GM12878 (cell line): ENCODE results near the gene PHYH. TPM values are rescaled to one million over a fixed set of nuclear protein-coding genes. Genes with fewer than 3 reads are reported as not detected.

Experiments used
- ATAC-seq: fragments of 200-7000 bp; cut with Tn5 transposase; 3 replicates; pipeline ENCODE4 v1.9.1; 2020; ENCODE audit warnings: mild to moderate bottlenecking, moderate library complexity
- BruUV-seq: library from RNA; stranded (reverse); fragments of 400-500 nt; replicated peaks from 2 replicates; lab custom pipeline; 2021; lab: Mats Ljungman, UMichigan
- CTCF ChIA-PET: fragments of 300-600 bp; sonication (Branson Sonifier 250); formaldehyde crosslinking; extraction: SDS; loops from one replicate; lab custom pipeline; 2021; ENCODE audit warnings: inconsistent platforms; lab: Yijun Ruan, JAX
- POLR2A ChIA-PET: fragments of 350-600 bp; formaldehyde crosslinking; extraction: SDS; loops from one replicate; lab custom pipeline; 2021; ENCODE audit warnings: inconsistent platforms; lab: Charles Lee
- RAD21 ChIA-PET: fragments of 300-600 bp; sonication (Branson Sonifier 250); formaldehyde crosslinking; loops from one replicate; lab custom pipeline; 2023; ENCODE audit warnings: antibody characterized with exemption; ENCODE audit not compliant: unreplicated experiment; lab: Charles Lee
- SMC1A ChIA-PET: fragments of 300-600 bp; sonication (Branson Sonifier 250); formaldehyde crosslinking; loops from one replicate; lab custom pipeline; 2023; ENCODE audit not compliant: unreplicated experiment, uncharacterized antibody; lab: Charles Lee
- DNase-seq: peaks from one replicate; pipeline ENCODE4 v3.0.0-alpha.2; 2011; ENCODE audit warnings: low read depth, low spot score
- FAIRE-seq: peaks from 3 replicates; lab custom pipeline; 2011; peaks lifted over from hg19 to GRCh38; lab: Jason Lieb, UNC
- H2AFZ ChIP-seq: 2 replicates; pipeline ENCODE4 v1.6.0; 2011; ENCODE audit warnings: low read depth, low read length, control low read depth; ENCODE audit not compliant: control insufficient read depth
- H3K27ac ChIP-seq: 2 replicates; pipeline ENCODE4 v1.5.1; 2011; ENCODE audit warnings: control low read depth; ENCODE audit not compliant: control insufficient read depth, insufficient read depth
- H3K27me3 ChIP-seq, 2 experiments: replicated peaks in 1 of 2; 2 replicates each; pipeline versions ENCODE4 v1.6.0 to v1.6.1; 2011; ENCODE audit warnings: low read length in 1 of 2; ENCODE audit not compliant: control insufficient read depth in 2 of 2, insufficient read depth in 2 of 2
- H3K36me3 ChIP-seq, 2 experiments: 2 replicates each; pipeline ENCODE4 v1.5.1; 2011; ENCODE audit warnings: low read length in 1 of 2; ENCODE audit not compliant: control insufficient read depth in 2 of 2, insufficient read depth in 2 of 2
- H3K4me1 ChIP-seq: 2 replicates; pipeline ENCODE4 v1.6.1; 2011; ENCODE audit warnings: mild to moderate bottlenecking, low read length, moderate library complexity, mixed read lengths; ENCODE audit not compliant: control insufficient read depth, insufficient read depth
- H3K4me2 ChIP-seq: 2 replicates; pipeline ENCODE4 v1.6.0; 2011; ENCODE audit warnings: control low read depth; ENCODE audit not compliant: control insufficient read depth, insufficient read depth
- H3K4me3 ChIP-seq: fragments of 200-600 bp; sonication (generic); 2 replicates; pipeline ENCODE4 v1.5.1; 2016
- H3K79me2 ChIP-seq: 2 replicates; pipeline ENCODE4 v1.6.0; 2011; ENCODE audit warnings: low read length; ENCODE audit not compliant: control insufficient read depth, insufficient read depth
- H3K9ac ChIP-seq: 2 replicates; pipeline ENCODE4 v1.8.0; 2011; ENCODE audit warnings: low read length, control low read depth, mixed read lengths; ENCODE audit not compliant: control insufficient read depth, insufficient read depth
- H3K9me3 ChIP-seq: replicated peaks from 3 replicates; pipeline ENCODE4 v1.5.1; 2011; ENCODE audit warnings: mild to moderate bottlenecking, low read length; ENCODE audit not compliant: control insufficient read depth, insufficient read depth
- H4K20me1 ChIP-seq: 2 replicates; pipeline ENCODE4 v1.6.0; 2011; ENCODE audit not compliant: control insufficient read depth, insufficient read depth
- BMI1 ChIP-seq: fragments of 450-650 bp; IDR thresholded peaks from 2 replicates; pipeline ENCODE4 v1.6.1; 2016; ENCODE audit warnings: mild to moderate bottlenecking, moderate library complexity, borderline replicate concordance
- IRF5 ChIP-seq: fragments of 450-650 bp; IDR thresholded peaks from 2 replicates; pipeline ENCODE4 v1.6.1; 2017; ENCODE audit warnings: borderline replicate concordance
- NBN ChIP-seq: fragments of 450-650 bp; IDR thresholded peaks from 2 replicates; pipeline ENCODE4 v1.6.1; 2016
- SRF ChIP-seq, 2 experiments: IDR thresholded peaks; 2 replicates each; pipeline ENCODE4 v1.6.1; 2011; ENCODE audit warnings: low read depth in 2 of 2, low read length in 2 of 2, mild to moderate bottlenecking in 1 of 2, moderate library complexity in 1 of 2
- ZBED1 ChIP-seq: IDR thresholded peaks from 2 replicates; pipeline ENCODE4 v1.6.1; 2016; ENCODE audit warnings: borderline replicate concordance
- ZBTB40 ChIP-seq: fragments of 450-650 bp; IDR thresholded peaks from 2 replicates; pipeline ENCODE4 v1.6.1; 2016; ENCODE audit warnings: mild to moderate bottlenecking, moderate library complexity, borderline replicate concordance
- ZNF274 ChIP-seq: IDR thresholded peaks from one replicate; pipeline ENCODE4 v1.8.0; 2011; ENCODE audit not compliant: insufficient read length, insufficient read depth
- WGBS: methylation state at CpG from one replicate; pipeline ENCODE4 v1.1.6; 2016; ENCODE audit warnings: low lambda C conversion rate; ENCODE audit not compliant: insufficient replicate concordance, insufficient coverage; ENCODE audit errors: missing lambda C conversion rate; 5-methylcytosine and 5-hydroxymethylcytosine counted together
- in situ Hi-C: fragments of 300-500 bp; cut with MboI; formaldehyde crosslinking; loops from 9 replicates; pipeline ENCODE4 v1.14.3; 2018; ENCODE audit warnings: mixed read lengths
- intact Hi-C: fragments of 100-400 bp; cut with micrococcal nuclease; formaldehyde crosslinking; loops from one replicate; pipeline ENCODE4 v1.14.2; 2022; ENCODE audit not compliant: unreplicated experiment
- polyA plus RNA-seq, 11 experiments: library from polyadenylated mRNA; depleted of rRNA in 4 of 11; unstranded in 6 of 11; stranded (reverse) in 5 of 11; fragments of >200 nt; fragmentation: Nextera tagmentation in 4 of 11; fragmentation: Illumina TruSeq in 1 of 11; extraction: Ambion mirVana in 4 of 11; extraction: Trizol in 1 of 11; gene quantifications; 1 replicate in 1 of 11; 2 replicates in 10 of 11; pipeline versions ENCODE4 v1.2.1 to v1.2.3, GENCODE V29; 2011 to 2016; ENCODE audit warnings: inconsistent platforms in 2 of 11, missing spikeins in 2 of 11, low read depth in 1 of 11
- total RNA-seq, 4 experiments: library from RNA; depleted of rRNA in 3 of 4; stranded (reverse); fragments of >200 nt in 3 of 4; fragmentation: Illumina TruSeq in 1 of 4; extraction: Trizol in 1 of 4; gene quantifications; 2 replicates each; pipeline versions ENCODE4 v1.2.1 to v1.2.3, GENCODE V29; 2013 to 2021
- TF ChIP-seq, protein P1 (sequence below): fragments of 150-350 bp; IDR thresholded peaks from 2 replicates; pipeline ENCODE4 v1.6.1; 2016; ENCODE audit warnings: low read depth, low read length
- TF ChIP-seq, protein P2 (sequence below): IDR thresholded peaks from 2 replicates; pipeline ENCODE4 v1.6.1; 2011; ENCODE audit warnings: borderline replicate concordance, low read depth, mild to moderate bottlenecking, moderate library complexity, mixed read lengths, low read length; ENCODE audit not compliant: insufficient read depth; ENCODE audit errors: extremely low read length
- TF ChIP-seq, protein P3 (sequence below): fragments of 450-650 bp; IDR thresholded peaks from 2 replicates; pipeline ENCODE4 v1.6.1; 2014; ENCODE audit warnings: mild to moderate bottlenecking

PHYH gene
- total and polyA plus RNA-seq, 10 of the 15 experiments (the other 5 are each of a cell fraction or from before 2014, with no cell fraction given): 3.2 to 10.3 (median 5.0) TPM

GRCh38 chr10:13316635-13317311 lies 16.9 kb upstream of the PHYH start:
- no TSS peak for BruUV-seq
- Histone ChIP-seq H3K4me2 (no peak overlapping the region), H4K20me1 (no peaks in the 10 kb centered on the region), H3K27ac (no peak overlapping the region), H3K4me1 (no peaks in the 10 kb centered on the region), H3K9ac (no peak overlapping the region), H2AFZ (no peak overlapping the region), H3K36me3 (peaks cover 0 to 12% of the 10 kb centered on the region in 2 experiments; a peak in 1 of 4 replicates), H3K79me2 (no peaks in the 10 kb centered on the region), H3K9me3 (no peaks in the 10 kb centered on the region), H3K4me3 (no peak overlapping the region), H3K27me3 (no peaks in the 10 kb centered on the region)
- ATAC-seq (no peak), FAIRE-seq (no peak), DNase-seq (no peak)
- intact Hi-C loops (no loop called here), in situ Hi-C loops (no loop called here)
- CTCF ChIA-PET: interaction anchor here (0.6 to 1.4 kb wide), 3 partner anchors 14 to 179 kb away, joined by 3 to 9 read pairs (median 3); partner anchors contain the start of gene MCM10
- SMC1A ChIA-PET: interaction anchor here (0.9 kb wide), 1 partner anchor 20 kb away, joined by 3 read pairs; no protein-coding TSS in a partner anchor
- RAD21 ChIA-PET: no interaction called here
- TF ChIP-seq, protein P1, sequence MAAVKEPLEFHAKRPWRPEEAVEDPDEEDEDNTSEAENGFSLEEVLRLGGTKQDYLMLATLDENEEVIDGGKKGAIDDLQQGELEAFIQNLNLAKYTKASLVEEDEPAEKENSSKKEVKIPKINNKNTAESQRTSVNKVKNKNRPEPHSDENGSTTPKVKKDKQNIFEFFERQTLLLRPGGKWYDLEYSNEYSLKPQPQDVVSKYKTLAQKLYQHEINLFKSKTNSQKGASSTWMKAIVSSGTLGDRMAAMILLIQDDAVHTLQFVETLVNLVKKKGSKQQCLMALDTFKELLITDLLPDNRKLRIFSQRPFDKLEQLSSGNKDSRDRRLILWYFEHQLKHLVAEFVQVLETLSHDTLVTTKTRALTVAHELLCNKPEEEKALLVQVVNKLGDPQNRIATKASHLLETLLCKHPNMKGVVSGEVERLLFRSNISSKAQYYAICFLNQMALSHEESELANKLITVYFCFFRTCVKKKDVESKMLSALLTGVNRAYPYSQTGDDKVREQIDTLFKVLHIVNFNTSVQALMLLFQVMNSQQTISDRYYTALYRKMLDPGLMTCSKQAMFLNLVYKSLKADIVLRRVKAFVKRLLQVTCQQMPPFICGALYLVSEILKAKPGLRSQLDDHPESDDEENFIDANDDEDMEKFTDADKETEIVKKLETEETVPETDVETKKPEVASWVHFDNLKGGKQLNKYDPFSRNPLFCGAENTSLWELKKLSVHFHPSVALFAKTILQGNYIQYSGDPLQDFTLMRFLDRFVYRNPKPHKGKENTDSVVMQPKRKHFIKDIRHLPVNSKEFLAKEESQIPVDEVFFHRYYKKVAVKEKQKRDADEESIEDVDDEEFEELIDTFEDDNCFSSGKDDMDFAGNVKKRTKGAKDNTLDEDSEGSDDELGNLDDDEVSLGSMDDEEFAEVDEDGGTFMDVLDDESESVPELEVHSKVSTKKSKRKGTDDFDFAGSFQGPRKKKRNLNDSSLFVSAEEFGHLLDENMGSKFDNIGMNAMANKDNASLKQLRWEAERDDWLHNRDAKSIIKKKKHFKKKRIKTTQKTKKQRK: no peak
- TF ChIP-seq, protein P2, sequence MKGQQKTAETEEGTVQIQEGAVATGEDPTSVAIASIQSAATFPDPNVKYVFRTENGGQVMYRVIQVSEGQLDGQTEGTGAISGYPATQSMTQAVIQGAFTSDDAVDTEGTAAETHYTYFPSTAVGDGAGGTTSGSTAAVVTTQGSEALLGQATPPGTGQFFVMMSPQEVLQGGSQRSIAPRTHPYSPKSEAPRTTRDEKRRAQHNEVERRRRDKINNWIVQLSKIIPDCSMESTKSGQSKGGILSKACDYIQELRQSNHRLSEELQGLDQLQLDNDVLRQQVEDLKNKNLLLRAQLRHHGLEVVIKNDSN: no peak
- TF ChIP-seq, protein P3, sequence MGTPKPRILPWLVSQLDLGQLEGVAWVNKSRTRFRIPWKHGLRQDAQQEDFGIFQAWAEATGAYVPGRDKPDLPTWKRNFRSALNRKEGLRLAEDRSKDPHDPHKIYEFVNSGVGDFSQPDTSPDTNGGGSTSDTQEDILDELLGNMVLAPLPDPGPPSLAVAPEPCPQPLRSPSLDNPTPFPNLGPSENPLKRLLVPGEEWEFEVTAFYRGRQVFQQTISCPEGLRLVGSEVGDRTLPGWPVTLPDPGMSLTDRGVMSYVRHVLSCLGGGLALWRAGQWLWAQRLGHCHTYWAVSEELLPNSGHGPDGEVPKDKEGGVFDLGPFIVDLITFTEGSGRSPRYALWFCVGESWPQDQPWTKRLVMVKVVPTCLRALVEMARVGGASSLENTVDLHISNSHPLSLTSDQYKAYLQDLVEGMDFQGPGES: no peak
- TF ChIP-seq ZBTB40: no peak
- TF ChIP-seq BMI1: no peak
- no peak for TF ChIP-seq NBN
- no peak for TF ChIP-seq ZBED1
- no peak for TF ChIP-seq ZNF274
- TF ChIP-seq IRF5: no peak
- TF ChIP-seq SRF (IDR thresholded peaks at IDR 0.05; ENCODE audit: low read depth in 2 of 2, low read length in 2 of 2): no peak
- POLR2A ChIA-PET: no interaction called here
- 99% methylated on average over 7 of the region's 7 CpGs for WGBS
